Endothelial cell (in vitro differentiated cells): ENCODE measurements around the gene LTK. TPM values are rescaled to one million over a fixed set of nuclear protein-coding genes. Genes with fewer than 3 reads are reported as not detected.
A peak's percentile ranks its signal among the peaks of the same experiment; 100 is the strongest.

Source experiments
- DNase-seq: peaks from one replicate; pipeline ENCODE4 v3.0.0; 2021; ENCODE audit warnings: low spot score
- H3K27ac Mint-ChIP-seq: one replicate; pipeline ENCODE4 v1.8.0; 2021; ENCODE audit warnings: mixed read lengths, inconsistent platforms; ENCODE audit not compliant: unreplicated experiment
- H3K27me3 Mint-ChIP-seq: one replicate; pipeline ENCODE4 v1.8.0; 2021; ENCODE audit warnings: mild to moderate bottlenecking, moderate library complexity, mixed read lengths, inconsistent platforms; ENCODE audit not compliant: unreplicated experiment
- H3K36me3 Mint-ChIP-seq: one replicate; pipeline ENCODE4 v1.8.0; 2021; ENCODE audit warnings: mild to moderate bottlenecking, low read depth, mixed read lengths, inconsistent platforms; ENCODE audit not compliant: unreplicated experiment
- H3K4me1 Mint-ChIP-seq: one replicate; pipeline ENCODE4 v1.8.0; 2021; ENCODE audit warnings: mild to moderate bottlenecking, mixed read lengths, inconsistent platforms; ENCODE audit not compliant: unreplicated experiment
- H3K4me3 Mint-ChIP-seq: one replicate; pipeline ENCODE4 v1.8.0; 2021; ENCODE audit warnings: mild to moderate bottlenecking, mixed read lengths, inconsistent platforms; ENCODE audit not compliant: unreplicated experiment
- H3K9me3 Mint-ChIP-seq: one replicate; pipeline ENCODE4 v1.8.0; 2021; ENCODE audit warnings: mixed read lengths, inconsistent platforms; ENCODE audit not compliant: unreplicated experiment
- total RNA-seq: library from RNA; stranded (reverse); fragmentation: NEBNext Ultra II Directional; extraction: Animal tissue kit (Norgen Biotek cat#: 25700); gene quantifications from one replicate; pipeline ENCODE4 v1.2.1, GENCODE V29; 2021; ENCODE audit not compliant: unreplicated experiment
- TF ChIP-seq, protein P1 (sequence below): fragments of 200-600 bp; sonication (generic); IDR thresholded peaks from one replicate; pipeline ENCODE4 v1.5.0; 2021; ENCODE audit warnings: antibody characterized with exemption; ENCODE audit not compliant: unreplicated experiment

Gene LTK
- total RNA-seq, 1 donor from 2014 or later, result 25.7 TPM

DNA sequence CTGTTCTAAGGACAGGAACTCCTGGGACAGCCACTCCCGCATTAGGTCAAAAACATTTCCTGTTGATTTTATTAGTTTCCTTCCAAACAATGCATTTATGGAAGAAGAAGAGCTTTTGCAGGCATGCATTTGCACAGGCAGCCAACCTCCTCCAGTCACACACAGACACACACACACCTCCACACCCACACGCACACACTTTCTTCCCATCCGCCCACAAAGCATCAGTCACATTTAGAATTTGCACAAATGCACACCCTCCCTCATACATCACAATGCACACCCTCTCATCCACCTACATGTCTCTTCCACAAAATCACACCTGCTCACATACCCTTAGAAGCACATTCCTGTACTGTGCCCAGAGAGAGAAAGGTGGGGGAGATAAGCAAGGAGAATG, 41.3 kb upstream of the LTK start:
- Mint-ChIP-seq H3K9me3 (no peaks in the 10 kb centered on the region), H3K36me3 (peaks cover 5% of the 10 kb centered on the region), H3K27me3 (peaks cover 7% of the 10 kb centered on the region), H3K4me3 (no peak overlapping the region), H3K27ac (peak overlapping the region; percentile 17), H3K4me1 (peaks cover 55% of the 10 kb centered on the region)
- DNase-seq, result no peak
- TF ChIP-seq, protein P1, sequence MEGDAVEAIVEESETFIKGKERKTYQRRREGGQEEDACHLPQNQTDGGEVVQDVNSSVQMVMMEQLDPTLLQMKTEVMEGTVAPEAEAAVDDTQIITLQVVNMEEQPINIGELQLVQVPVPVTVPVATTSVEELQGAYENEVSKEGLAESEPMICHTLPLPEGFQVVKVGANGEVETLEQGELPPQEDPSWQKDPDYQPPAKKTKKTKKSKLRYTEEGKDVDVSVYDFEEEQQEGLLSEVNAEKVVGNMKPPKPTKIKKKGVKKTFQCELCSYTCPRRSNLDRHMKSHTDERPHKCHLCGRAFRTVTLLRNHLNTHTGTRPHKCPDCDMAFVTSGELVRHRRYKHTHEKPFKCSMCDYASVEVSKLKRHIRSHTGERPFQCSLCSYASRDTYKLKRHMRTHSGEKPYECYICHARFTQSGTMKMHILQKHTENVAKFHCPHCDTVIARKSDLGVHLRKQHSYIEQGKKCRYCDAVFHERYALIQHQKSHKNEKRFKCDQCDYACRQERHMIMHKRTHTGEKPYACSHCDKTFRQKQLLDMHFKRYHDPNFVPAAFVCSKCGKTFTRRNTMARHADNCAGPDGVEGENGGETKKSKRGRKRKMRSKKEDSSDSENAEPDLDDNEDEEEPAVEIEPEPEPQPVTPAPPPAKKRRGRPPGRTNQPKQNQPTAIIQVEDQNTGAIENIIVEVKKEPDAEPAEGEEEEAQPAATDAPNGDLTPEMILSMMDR, result no peak

DNA sequence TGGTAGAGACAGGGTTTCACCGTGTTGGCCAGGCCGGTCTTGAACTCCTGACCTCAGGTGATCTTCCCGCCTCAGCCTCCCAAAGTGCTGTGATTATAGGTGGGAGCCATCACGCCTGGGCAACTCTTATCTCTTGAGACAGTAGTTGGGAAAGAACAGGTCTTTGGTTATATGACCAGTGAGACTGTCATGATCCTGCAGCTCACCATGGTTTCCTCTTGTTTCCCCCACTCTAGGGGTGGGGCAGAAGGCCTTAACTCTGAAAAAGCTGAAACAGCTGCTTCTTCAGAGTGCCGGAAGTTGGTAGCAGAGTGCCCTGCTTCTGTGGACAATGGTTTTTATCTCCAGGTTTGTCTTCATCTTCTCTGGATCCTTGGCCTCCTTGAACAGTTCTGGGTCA, 40.7 kb upstream of the LTK start:
- H3K4me1 Mint-ChIP-seq, result peaks cover 50% of the 10 kb centered on the region
- TF ChIP-seq, protein P1, result no peak
- H3K27me3 Mint-ChIP-seq, result peaks cover 6% of the 10 kb centered on the region

DNA sequence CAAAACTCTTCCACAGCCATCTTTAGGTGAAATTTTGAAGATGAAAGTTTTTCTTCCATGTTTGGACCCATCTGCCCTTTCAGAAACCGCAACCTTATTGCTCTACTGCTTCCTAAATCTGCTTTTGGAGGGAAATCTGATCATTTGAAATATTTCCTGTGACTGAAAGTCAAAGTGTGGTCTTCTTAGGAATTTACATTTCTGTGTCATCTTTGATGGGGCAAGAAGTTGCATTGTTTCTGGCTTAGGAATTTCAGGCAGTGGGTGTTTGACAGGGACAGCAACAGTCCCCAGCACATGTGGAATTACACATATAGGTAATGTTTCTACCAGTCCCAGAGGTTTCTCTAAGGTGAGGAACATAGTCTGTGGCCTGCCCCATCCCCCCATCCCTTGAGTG, 40.1 kb upstream of the LTK start:
- Mint-ChIP-seq H3K27me3 (peaks cover 6% of the 10 kb centered on the region), H3K4me3 (no peak overlapping the region), H3K27ac (no peak overlapping the region), H3K4me1 (peaks cover 50% of the 10 kb centered on the region), H3K36me3 (peaks cover 5% of the 10 kb centered on the region), H3K9me3 (no peaks in the 10 kb centered on the region)
- DNase-seq, result no peak
- TF ChIP-seq, protein P1, result no peak

More for the DNA sequence above, 40.7 kb upstream of the LTK start:
- H3K36me3 Mint-ChIP-seq, result peaks cover 5% of the 10 kb centered on the region
- H3K4me3 Mint-ChIP-seq, result no peak overlapping the region
- no peak for DNase-seq
- no peaks in the 10 kb centered on the region for H3K9me3 Mint-ChIP-seq
- peak overlapping the region; percentile 72 for H3K27ac Mint-ChIP-seq

DNA sequence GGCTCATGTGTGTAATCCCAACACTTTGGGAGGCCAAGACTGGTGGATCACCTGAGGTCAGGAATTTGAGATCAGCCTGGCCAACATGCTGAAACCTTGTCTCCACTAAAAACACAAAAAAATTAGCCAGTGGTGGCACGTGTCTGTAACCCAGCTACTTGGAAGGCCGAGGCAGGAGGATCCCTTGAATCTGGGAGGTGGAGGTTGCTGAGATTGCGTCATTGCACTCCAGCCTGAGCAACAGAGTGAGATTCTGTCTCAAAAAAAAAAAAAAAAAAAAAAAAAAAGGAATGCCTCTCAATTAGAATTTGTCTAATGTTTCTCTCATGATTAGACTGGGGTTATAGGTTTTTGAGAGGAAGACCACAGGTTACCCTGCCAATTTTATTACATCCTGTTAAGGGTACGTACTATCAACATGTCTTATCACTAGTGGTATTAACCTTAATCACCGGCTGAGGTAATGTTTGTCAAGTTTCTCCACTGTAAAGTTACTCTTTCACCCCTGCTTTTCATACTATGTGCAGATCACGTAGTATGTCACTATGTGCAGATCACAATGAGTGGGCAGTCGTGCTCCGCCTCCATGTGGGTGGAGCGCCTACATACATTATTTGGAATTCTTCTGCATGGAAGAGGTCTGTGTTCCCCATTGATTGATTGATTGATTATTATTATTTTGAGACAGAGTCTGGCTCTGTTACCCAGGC, 36.6 kb upstream of the LTK start:
- no peak overlapping the region for H3K4me3 Mint-ChIP-seq
- peaks cover 25% of the 10 kb centered on the region for H3K4me1 Mint-ChIP-seq
- H3K27ac Mint-ChIP-seq, result no peak overlapping the region
- no peaks in the 10 kb centered on the region for H3K36me3 Mint-ChIP-seq
- H3K9me3 Mint-ChIP-seq, result no peaks in the 10 kb centered on the region
- DNase-seq, result no peak
- no peaks in the 10 kb centered on the region for H3K27me3 Mint-ChIP-seq
- TF ChIP-seq, protein P1, result no peak
